GM12878 (cell line): ENCODE data around the gene BCKDK. TPM values are rescaled to one million over a fixed set of nuclear protein-coding genes. Genes with fewer than 3 reads are reported as not detected.
"Not testable (repeated sequence)": the region's sequence is repeated elsewhere in the genome, so short reads cannot be mapped to it uniquely, and the experiment has no call there.

Experiments
- ATAC-seq: fragments of 200-7000 bp; cut with Tn5 transposase; 3 replicates; pipeline ENCODE4 v1.9.1; 2020; ENCODE audit warnings: mild to moderate bottlenecking, moderate library complexity
- BruUV-seq: library from RNA; stranded (reverse); fragments of 400-500 nt; replicated peaks from 2 replicates; lab custom pipeline; 2021; lab: Mats Ljungman, UMichigan
- CTCF ChIA-PET: fragments of 300-600 bp; sonication (Branson Sonifier 250); formaldehyde crosslinking; extraction: SDS; loops from one replicate; lab custom pipeline; 2021; ENCODE audit warnings: inconsistent platforms; lab: Yijun Ruan, JAX
- POLR2A ChIA-PET: fragments of 350-600 bp; formaldehyde crosslinking; extraction: SDS; loops from one replicate; lab custom pipeline; 2021; ENCODE audit warnings: inconsistent platforms; lab: Charles Lee
- RAD21 ChIA-PET: fragments of 300-600 bp; sonication (Branson Sonifier 250); formaldehyde crosslinking; loops from one replicate; lab custom pipeline; 2023; ENCODE audit warnings: antibody characterized with exemption; ENCODE audit not compliant: unreplicated experiment; lab: Charles Lee
- SMC1A ChIA-PET: fragments of 300-600 bp; sonication (Branson Sonifier 250); formaldehyde crosslinking; loops from one replicate; lab custom pipeline; 2023; ENCODE audit not compliant: unreplicated experiment, uncharacterized antibody; lab: Charles Lee
- DNase-seq: peaks from one replicate; pipeline ENCODE4 v3.0.0-alpha.2; 2011; ENCODE audit warnings: low read depth, low spot score
- FAIRE-seq: peaks from 3 replicates; lab custom pipeline; 2011; peaks lifted over from hg19 to GRCh38; lab: Jason Lieb, UNC
- H2AFZ ChIP-seq: 2 replicates; pipeline ENCODE4 v1.6.0; 2011; ENCODE audit warnings: low read depth, low read length, control low read depth; ENCODE audit not compliant: control insufficient read depth
- H3K27ac ChIP-seq: 2 replicates; pipeline ENCODE4 v1.5.1; 2011; ENCODE audit warnings: control low read depth; ENCODE audit not compliant: control insufficient read depth, insufficient read depth
- H3K27me3 ChIP-seq, 2 experiments: replicated peaks in 1 of 2; 2 replicates each; pipeline versions ENCODE4 v1.6.0 to v1.6.1; 2011; ENCODE audit warnings: low read length in 1 of 2; ENCODE audit not compliant: control insufficient read depth in 2 of 2, insufficient read depth in 2 of 2
- H3K36me3 ChIP-seq, 2 experiments: 2 replicates each; pipeline ENCODE4 v1.5.1; 2011; ENCODE audit warnings: low read length in 1 of 2; ENCODE audit not compliant: control insufficient read depth in 2 of 2, insufficient read depth in 2 of 2
- H3K4me1 ChIP-seq: 2 replicates; pipeline ENCODE4 v1.6.1; 2011; ENCODE audit warnings: mild to moderate bottlenecking, low read length, moderate library complexity, mixed read lengths; ENCODE audit not compliant: control insufficient read depth, insufficient read depth
- H3K4me2 ChIP-seq: 2 replicates; pipeline ENCODE4 v1.6.0; 2011; ENCODE audit warnings: control low read depth; ENCODE audit not compliant: control insufficient read depth, insufficient read depth
- H3K4me3 ChIP-seq: fragments of 200-600 bp; sonication (generic); 2 replicates; pipeline ENCODE4 v1.5.1; 2016
- H3K79me2 ChIP-seq: 2 replicates; pipeline ENCODE4 v1.6.0; 2011; ENCODE audit warnings: low read length; ENCODE audit not compliant: control insufficient read depth, insufficient read depth
- H3K9ac ChIP-seq: 2 replicates; pipeline ENCODE4 v1.8.0; 2011; ENCODE audit warnings: low read length, control low read depth, mixed read lengths; ENCODE audit not compliant: control insufficient read depth, insufficient read depth
- H3K9me3 ChIP-seq: replicated peaks from 3 replicates; pipeline ENCODE4 v1.5.1; 2011; ENCODE audit warnings: mild to moderate bottlenecking, low read length; ENCODE audit not compliant: control insufficient read depth, insufficient read depth
- H4K20me1 ChIP-seq: 2 replicates; pipeline ENCODE4 v1.6.0; 2011; ENCODE audit not compliant: control insufficient read depth, insufficient read depth
- BCL11A ChIP-seq: IDR thresholded peaks from 2 replicates; pipeline ENCODE4 v1.6.1; 2011; ENCODE audit warnings: low read depth, low read length
- ETV6 ChIP-seq, 2 experiments: fragments of 450-650 bp in 1 of 2; IDR thresholded peaks in 1 of 2; conservative IDR thresholded peaks in 1 of 2; 2 replicates each; pipeline ENCODE4 v1.6.1; 2014; ENCODE audit warnings: antibody characterized with exemption in 1 of 2, borderline replicate concordance in 1 of 2, low read depth in 1 of 2, mild to moderate bottlenecking in 1 of 2, moderate library complexity in 1 of 2
- EZH2 ChIP-seq: IDR thresholded peaks from 2 replicates; pipeline ENCODE4 v1.6.1; 2012; ENCODE audit warnings: low read depth, mild to moderate bottlenecking, control low read depth, inconsistent platforms, low read length, borderline replicate concordance; ENCODE audit not compliant: control insufficient read depth
- MEF2A ChIP-seq: IDR thresholded peaks from 2 replicates; pipeline ENCODE4 v1.6.1; 2011; ENCODE audit warnings: low read depth, mild to moderate bottlenecking, low read length, moderate library complexity; ENCODE audit not compliant: insufficient read depth
- MEF2B ChIP-seq: fragments of 450-650 bp; IDR thresholded peaks from 2 replicates; pipeline ENCODE4 v1.6.1; 2018; ENCODE audit warnings: mild to moderate bottlenecking, moderate library complexity; ENCODE audit not compliant: partially characterized antibody, poor library complexity, severe bottlenecking
- NR2C2 ChIP-seq: IDR thresholded peaks from 2 replicates; pipeline ENCODE4 v1.6.1; 2011; ENCODE audit warnings: borderline replicate concordance, low read depth; ENCODE audit not compliant: control insufficient read depth, insufficient read length
- SPI1 ChIP-seq: IDR thresholded peaks from 2 replicates; pipeline ENCODE4 v1.6.1; 2011; ENCODE audit warnings: low read depth, mild to moderate bottlenecking, low read length, moderate library complexity, borderline replicate concordance; ENCODE audit not compliant: insufficient read depth
- ZNF592 ChIP-seq: fragments of 450-650 bp; IDR thresholded peaks from 2 replicates; pipeline ENCODE4 v1.6.1; 2017; ENCODE audit warnings: mild to moderate bottlenecking, moderate library complexity
- ZSCAN29 ChIP-seq: fragments of 450-650 bp; IDR thresholded peaks from 2 replicates; pipeline ENCODE4 v1.6.1; 2017; ENCODE audit warnings: mild to moderate bottlenecking, moderate library complexity
- WGBS: methylation state at CpG from one replicate; pipeline ENCODE4 v1.1.6; 2016; ENCODE audit warnings: low lambda C conversion rate; ENCODE audit not compliant: insufficient replicate concordance, insufficient coverage; ENCODE audit errors: missing lambda C conversion rate; 5-methylcytosine and 5-hydroxymethylcytosine counted together
- in situ Hi-C: fragments of 300-500 bp; cut with MboI; formaldehyde crosslinking; loops from 9 replicates; pipeline ENCODE4 v1.14.3; 2018; ENCODE audit warnings: mixed read lengths
- intact Hi-C: fragments of 100-400 bp; cut with micrococcal nuclease; formaldehyde crosslinking; loops from one replicate; pipeline ENCODE4 v1.14.2; 2022; ENCODE audit not compliant: unreplicated experiment
- polyA plus RNA-seq, 11 experiments: library from polyadenylated mRNA; depleted of rRNA in 4 of 11; unstranded in 6 of 11; stranded (reverse) in 5 of 11; fragments of >200 nt; fragmentation: Nextera tagmentation in 4 of 11; fragmentation: Illumina TruSeq in 1 of 11; extraction: Ambion mirVana in 4 of 11; extraction: Trizol in 1 of 11; gene quantifications; 1 replicate in 1 of 11; 2 replicates in 10 of 11; pipeline versions ENCODE4 v1.2.1 to v1.2.3, GENCODE V29; 2011 to 2016; ENCODE audit warnings: inconsistent platforms in 2 of 11, missing spikeins in 2 of 11, low read depth in 1 of 11
- total RNA-seq, 4 experiments: library from RNA; depleted of rRNA in 3 of 4; stranded (reverse); fragments of >200 nt in 3 of 4; fragmentation: Illumina TruSeq in 1 of 4; extraction: Trizol in 1 of 4; gene quantifications; 2 replicates each; pipeline versions ENCODE4 v1.2.1 to v1.2.3, GENCODE V29; 2013 to 2021
- TF ChIP-seq, protein P1 (sequence below): fragments of 450-650 bp; IDR thresholded peaks from 2 replicates; pipeline ENCODE4 v1.6.1; 2017; ENCODE audit warnings: borderline replicate concordance
- TF ChIP-seq, protein P2 (sequence below): fragments of 450-650 bp; IDR thresholded peaks from 2 replicates; pipeline ENCODE4 v1.6.1; 2017; ENCODE audit warnings: mild to moderate bottlenecking

BCKDK gene
- total and polyA plus RNA-seq, 10 of the 15 experiments (the other 5 are each of a cell fraction or from before 2014, with no cell fraction given) = 0.68 to 56.6 (median 32.8) TPM

DNA sequence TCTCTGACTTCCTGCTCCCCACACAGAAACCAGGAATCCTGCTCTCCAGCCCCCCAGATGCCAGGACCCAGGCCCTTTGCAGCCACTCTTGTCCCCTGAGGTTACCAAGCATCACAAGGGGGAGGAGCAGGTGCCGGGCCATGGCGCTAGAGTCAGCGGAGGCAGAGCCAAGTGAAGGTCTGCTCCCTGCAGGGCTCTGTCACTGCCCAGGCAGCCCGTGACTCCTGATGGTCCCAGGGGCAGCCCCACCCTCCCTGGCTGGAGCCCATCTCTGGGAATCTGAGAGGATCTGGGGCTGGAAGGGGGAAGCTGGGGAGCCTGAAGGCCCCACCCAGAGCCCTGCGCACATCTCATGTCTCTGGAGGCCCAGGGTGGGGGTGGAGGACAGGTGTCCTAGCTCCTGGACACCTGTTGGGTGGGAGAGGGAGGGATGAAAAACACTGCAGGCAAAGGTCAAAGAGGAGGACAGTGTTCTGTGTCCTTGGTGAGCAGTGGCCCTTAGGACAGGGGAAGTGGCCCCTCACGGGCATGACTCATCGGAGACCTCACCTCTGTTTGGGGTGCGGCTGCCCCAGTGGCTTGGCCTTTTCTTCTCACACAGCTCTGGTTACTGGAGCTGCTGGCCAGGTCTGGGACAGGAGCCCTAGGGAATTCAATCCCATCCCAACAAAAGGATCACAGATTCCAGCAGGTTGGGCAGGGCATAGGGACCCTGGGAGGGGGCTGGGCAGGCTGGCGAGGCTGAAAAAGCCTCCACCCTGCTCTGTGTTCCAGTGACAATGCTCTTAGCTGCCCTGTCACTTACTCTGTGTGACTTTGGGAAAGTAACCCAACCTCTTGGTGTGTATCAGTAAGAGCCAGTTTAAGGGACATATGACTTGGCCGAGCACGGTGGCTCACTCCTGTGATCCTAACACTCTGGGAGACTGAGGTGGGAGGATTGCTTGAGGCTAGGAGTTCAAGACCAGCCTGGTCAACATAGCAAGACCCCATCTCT lies 42.0 kb downstream of the BCKDK start, which contains the start of gene PRSS36 (continued):
- TF ChIP-seq, protein P1, sequence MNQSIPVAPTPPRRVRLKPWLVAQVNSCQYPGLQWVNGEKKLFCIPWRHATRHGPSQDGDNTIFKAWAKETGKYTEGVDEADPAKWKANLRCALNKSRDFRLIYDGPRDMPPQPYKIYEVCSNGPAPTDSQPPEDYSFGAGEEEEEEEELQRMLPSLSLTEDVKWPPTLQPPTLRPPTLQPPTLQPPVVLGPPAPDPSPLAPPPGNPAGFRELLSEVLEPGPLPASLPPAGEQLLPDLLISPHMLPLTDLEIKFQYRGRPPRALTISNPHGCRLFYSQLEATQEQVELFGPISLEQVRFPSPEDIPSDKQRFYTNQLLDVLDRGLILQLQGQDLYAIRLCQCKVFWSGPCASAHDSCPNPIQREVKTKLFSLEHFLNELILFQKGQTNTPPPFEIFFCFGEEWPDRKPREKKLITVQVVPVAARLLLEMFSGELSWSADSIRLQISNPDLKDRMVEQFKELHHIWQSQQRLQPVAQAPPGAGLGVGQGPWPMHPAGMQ = no peak
- TF ChIP-seq MEF2B (no peak), SPI1 (no peak), MEF2A (no peak), ZSCAN29 (no peak), BCL11A (no peak), ETV6 (conservative IDR thresholded peaks at IDR 0.05 in 1 of 2, IDR thresholded peaks at IDR 0.05 in 1 of 2; ENCODE audit: borderline replicate concordance in 1 of 2, low read depth in 1 of 2) (no peak), NR2C2 (no peak), ZNF592 (no peak), EZH2 (no peak)
- TF ChIP-seq, protein P2, sequence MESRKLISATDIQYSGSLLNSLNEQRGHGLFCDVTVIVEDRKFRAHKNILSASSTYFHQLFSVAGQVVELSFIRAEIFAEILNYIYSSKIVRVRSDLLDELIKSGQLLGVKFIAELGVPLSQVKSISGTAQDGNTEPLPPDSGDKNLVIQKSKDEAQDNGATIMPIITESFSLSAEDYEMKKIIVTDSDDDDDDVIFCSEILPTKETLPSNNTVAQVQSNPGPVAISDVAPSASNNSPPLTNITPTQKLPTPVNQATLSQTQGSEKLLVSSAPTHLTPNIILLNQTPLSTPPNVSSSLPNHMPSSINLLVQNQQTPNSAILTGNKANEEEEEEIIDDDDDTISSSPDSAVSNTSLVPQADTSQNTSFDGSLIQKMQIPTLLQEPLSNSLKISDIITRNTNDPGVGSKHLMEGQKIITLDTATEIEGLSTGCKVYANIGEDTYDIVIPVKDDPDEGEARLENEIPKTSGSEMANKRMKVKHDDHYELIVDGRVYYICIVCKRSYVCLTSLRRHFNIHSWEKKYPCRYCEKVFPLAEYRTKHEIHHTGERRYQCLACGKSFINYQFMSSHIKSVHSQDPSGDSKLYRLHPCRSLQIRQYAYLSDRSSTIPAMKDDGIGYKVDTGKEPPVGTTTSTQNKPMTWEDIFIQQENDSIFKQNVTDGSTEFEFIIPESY = no peak

- intact Hi-C loops, H2AFZ ChIP-seq, FAIRE-seq, H3K4me3 ChIP-seq, H3K9ac ChIP-seq, H3K36me3 ChIP-seq, ATAC-seq, H4K20me1 ChIP-seq, H3K9me3 ChIP-seq, BruUV-seq, H3K4me2 ChIP-seq, H3K79me2 ChIP-seq, H3K4me1 ChIP-seq, H3K27me3 ChIP-seq, H3K27ac ChIP-seq, POLR2A ChIA-PET, DNase-seq, in situ Hi-C loops: not testable (repeated sequence)
- SMC1A ChIA-PET = interaction anchor here (1.1 kb wide), 1 partner anchor 9 kb away, joined by 3 read pairs; no protein-coding TSS in a partner anchor
- RAD21 ChIA-PET = interaction anchor here (1.2 to 1.8 kb wide), 2 partner anchors 9 to 182 kb away, joined by 3 to 6 read pairs; no protein-coding TSS in a partner anchor
- WGBS = 29% methylated on average over 5 of the region's 6 CpGs
- CTCF ChIA-PET = interaction anchor here (0.5 to 1.3 kb wide), 2 partner anchors 9 to 232 kb away, joined by 3 read pairs; no protein-coding TSS in a partner anchor
Measured at GRCh38 chr16:31150976-31151375, 42.8 kb downstream of the BCKDK start.
